GM21786 (cell line): Measurements from ENCODE around the gene APPL1.

Source experiments
- ATAC-seq: cut with Tn5 transposase; IDR thresholded peaks from one replicate; pipeline ENCODE4 v1.9.1; 2021; ENCODE audit not compliant: unreplicated experiment

APPL1 gene, protein sequence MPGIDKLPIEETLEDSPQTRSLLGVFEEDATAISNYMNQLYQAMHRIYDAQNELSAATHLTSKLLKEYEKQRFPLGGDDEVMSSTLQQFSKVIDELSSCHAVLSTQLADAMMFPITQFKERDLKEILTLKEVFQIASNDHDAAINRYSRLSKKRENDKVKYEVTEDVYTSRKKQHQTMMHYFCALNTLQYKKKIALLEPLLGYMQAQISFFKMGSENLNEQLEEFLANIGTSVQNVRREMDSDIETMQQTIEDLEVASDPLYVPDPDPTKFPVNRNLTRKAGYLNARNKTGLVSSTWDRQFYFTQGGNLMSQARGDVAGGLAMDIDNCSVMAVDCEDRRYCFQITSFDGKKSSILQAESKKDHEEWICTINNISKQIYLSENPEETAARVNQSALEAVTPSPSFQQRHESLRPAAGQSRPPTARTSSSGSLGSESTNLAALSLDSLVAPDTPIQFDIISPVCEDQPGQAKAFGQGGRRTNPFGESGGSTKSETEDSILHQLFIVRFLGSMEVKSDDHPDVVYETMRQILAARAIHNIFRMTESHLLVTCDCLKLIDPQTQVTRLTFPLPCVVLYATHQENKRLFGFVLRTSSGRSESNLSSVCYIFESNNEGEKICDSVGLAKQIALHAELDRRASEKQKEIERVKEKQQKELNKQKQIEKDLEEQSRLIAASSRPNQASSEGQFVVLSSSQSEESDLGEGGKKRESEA

DNA sequence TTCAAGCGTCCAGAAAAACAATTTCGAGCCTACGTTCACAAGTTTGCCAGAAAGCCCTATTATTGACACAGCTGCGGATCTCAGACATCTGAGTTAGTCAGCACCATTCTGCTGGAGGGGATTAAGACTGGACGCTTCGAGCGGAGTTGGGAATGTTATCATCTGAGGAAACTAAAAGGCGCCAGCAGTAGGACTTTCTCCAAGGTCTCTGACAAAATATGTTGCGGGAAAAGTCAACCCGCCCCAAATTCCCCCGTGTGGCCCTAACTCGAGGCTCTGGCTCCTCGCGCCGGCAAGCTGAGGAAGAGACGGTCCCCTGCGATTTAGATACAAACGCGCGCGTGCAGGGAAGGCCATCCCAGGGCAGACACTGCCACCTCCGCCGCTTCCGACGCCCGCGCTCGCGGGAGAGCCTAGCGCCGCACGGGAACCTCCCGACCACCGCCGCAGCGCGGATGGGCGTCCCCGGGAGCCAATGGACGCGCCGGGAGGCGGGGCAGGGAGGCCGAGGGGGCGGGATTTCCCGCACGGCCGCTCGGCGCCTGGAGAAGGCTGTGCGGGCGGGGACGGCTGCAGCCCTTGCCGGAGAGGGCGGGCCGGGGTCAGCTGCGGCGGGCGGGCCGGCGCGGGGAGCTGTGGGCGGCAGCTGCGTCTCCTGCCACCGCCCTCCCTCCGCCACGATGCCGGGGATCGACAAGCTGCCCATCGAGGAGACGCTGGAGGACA, at the start of gene APPL1:
Gene APPL1, plus strand, starts transcription at position 526 of the 726 bp plus-strand sequence. Its CDS starts 155 bp downstream, at position 681.
- peak; percentile 78 for ATAC-seq

DNA sequence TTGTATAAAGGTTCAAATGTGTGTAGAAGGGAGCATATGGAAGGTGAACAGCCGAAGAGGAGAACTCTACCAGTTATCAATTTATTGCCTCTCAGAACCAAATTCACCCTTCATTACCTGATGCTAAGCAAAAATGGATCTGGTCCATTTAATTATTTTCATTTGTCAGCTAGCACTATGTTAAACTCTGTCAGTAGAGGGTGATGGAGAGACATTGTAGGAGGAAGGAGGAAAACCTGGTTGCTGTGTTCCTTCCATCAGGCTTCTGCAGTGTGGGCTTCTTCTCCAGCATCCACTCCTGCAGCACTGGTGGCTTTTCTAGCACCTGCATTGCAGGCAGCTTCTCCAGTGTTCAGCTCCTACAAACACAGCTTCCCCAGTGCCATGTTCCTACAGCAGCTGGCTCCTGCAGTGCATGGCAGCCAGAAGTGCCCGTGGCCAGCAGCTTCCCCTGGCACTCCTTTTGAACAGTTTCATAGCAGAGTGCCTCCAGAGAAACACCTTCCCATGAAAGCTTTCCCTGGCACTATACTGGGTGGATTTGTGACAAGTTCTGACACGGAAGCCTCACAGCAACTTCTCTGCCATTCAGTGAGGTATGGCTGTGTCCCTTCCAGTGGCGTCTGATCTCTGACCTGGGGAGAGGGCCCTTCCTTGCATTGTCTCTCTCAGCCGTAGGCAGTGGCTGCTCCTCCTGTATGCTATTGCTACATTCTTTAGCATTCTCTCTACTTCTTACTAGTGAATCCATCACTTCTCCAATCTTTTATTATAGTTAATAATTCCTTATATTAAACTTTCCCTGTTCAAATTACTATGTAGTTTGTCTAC, 47.7 kb upstream of the APPL1 start:
- no peak for ATAC-seq

- ATAC-seq, result no peak
Observed at GRCh38 chr3:57184526-57184925, 43.0 kb upstream of the APPL1 start.

GRCh38 chr3:57192028-57192427, 35.5 kb upstream of the APPL1 start:
- ATAC-seq, result no peak

DNA sequence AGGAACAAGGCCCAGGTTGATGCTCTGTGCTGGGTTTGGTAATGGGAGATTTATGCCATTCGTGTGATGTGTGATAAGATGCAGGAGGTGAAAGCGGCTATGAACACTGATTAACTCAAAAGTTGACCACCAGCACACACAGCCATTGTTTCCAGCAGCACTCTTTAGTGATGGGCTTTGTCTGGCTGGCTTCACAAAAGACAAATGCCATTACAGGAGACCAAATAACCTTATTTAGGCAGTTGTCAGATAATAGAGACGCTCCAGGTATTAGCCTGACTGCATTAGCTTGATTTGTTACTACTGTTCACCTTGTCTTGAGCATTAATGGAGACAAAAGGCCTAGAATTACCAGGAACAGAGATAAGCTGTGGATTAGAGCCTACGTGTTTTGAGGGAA, 32.9 kb upstream of the APPL1 start:
- no peak for ATAC-seq

GRCh38 chr3:57199895-57200297, 27.6 kb upstream of the APPL1 start, which contains the start of gene HESX1:
TSS of gene HESX1 (minus strand) at chr3:57199978. CDS start at chr3:57199918, 60 bp downstream.
- no peak for ATAC-seq

DNA sequence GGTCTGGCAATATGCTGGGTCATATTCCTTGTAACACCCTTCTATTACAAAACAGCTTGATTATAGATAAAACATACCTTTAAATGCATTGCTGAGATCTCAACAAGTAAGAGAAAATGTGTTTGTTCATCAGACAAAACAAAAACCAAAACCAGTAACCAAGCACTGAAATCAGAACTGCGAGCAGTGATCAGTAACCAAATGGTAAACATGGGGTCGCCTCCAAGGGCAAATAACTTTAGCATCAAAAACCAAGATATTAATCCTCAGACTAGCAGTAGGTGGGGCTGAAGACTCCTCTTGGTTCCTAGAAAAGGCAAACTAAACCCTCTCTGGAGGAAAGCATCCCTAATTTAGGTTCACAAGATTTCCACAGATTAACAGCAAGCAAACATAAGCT, 21.1 kb upstream of the APPL1 start:
- no peak for ATAC-seq

- no peak for ATAC-seq
Observed at GRCh38 chr3:57221883-57222282, 5.6 kb upstream of the APPL1 start.

DNA sequence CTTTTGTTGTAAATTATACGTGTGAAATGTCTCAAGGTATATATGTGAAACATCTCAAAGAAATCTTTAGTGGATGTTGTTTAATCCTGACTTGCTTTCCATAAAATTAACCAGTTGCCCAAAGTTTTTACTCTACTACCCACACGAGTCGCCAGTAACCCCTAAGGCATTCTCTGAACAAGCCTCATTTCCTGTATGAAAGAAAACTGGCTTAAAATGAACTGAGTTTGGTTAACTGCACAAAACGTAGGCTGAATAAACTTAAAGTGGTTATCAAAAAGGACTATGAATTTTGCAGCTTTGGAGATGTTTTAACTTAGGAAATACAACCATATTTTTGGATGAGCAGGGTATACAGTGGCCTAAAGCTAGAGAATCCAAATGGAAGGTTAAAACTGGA, 2.7 kb upstream of the APPL1 start:
- no peak for ATAC-seq

- no peak for ATAC-seq
Observed at GRCh38 chr3:57226176-57226575, 1.4 kb upstream of the APPL1 start.

DNA sequence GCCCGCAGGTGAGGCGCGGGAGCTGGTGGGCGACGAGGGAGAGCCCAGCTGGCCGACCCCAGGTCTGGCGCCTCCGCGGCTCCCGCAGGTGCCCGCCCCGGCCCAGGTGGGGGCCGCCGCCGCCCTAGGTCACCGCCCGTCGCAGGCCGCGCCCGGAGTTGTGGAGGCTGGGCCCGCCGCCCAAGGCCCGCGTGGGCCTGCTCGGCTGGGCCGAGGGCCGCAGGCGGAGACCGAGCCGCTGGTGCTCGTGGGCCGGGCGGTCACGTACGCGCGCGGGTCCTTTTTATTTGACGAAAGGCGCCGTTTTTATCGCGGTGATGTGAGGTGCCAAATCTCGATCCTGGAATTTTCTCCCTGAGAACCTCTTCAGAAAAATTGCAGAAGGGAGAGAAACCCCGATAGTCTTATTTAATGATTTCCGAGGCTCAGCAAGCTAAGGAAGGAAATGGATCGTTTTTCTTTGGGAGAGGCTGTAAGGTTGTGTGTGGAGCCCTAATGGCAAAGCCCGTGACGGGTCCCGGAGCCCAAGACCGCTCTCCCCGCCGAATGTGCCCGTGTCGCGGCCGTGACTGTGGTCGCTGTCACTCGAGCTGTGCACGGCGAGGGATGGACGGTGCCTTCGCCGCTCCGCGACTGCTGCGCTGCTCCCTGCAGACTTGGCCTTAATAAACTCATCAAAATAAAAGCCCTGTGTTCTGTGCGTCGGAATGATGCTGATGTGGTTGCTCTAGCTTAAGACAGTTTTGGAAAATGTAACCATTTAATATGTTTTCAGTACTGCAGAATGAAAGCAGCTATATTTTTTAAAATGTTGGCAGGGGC, 612 bp downstream of the APPL1 start:
- peak; percentile 31 for ATAC-seq

GRCh38 chr3:57230006-57230405, 2.5 kb downstream of the APPL1 start:
- ATAC-seq, result no peak

DNA sequence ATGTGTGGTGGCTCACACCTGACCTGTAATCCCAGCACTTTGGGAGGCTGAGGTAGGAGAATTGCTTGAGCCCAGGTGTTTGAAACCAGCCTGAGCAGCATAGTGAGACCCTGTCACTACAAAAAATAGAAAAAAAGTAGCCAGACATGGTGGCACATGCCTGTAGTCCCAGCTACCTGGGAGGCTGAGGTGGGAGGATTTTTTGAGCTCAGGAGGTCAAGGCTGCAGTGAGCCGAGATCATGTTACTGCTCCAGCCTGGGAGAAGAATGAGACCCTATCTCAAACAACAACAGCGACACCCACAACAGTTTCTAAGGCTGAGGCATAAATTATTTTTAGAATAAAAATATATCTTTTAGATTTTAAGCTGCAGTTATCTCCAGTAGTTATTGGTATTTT, 6.3 kb downstream of the APPL1 start:
- no peak for ATAC-seq

- ATAC-seq, result no peak
Observed at GRCh38 chr3:57234613-57235575, 7.4 kb downstream of the APPL1 start.

GRCh38 chr3:57244946-57245345, 17.4 kb downstream of the APPL1 start:
- ATAC-seq, result no peak

GRCh38 chr3:57252404-57252803, 24.9 kb downstream of the APPL1 start:
- ATAC-seq, result no peak

- no peak for ATAC-seq
Observed at GRCh38 chr3:57256844-57257243, 29.3 kb downstream of the APPL1 start.

DNA sequence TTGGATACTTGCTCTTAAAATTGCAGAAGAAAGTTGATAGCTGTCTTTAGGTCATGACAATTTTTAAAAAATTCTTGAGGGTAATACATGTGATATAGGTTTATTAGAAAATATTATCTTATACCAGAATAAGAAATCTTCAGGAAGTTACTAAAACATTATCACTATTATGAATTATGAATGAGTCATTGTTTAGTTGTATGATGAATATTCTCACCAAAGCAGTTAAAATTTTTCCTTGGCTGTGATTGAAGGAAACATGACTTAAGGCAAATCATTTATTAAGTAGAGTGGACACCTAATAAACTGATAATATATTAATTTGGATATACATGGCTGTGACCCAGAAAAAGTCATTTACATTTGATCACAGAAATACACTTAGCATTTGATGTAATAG, 30.1 kb downstream of the APPL1 start:
- ATAC-seq, result no peak

GRCh38 chr3:57261119-57261518, 33.6 kb downstream of the APPL1 start:
- no peak for ATAC-seq
